Measurements from ENCODE around the gene ECHS1.

The ECHS1 gene

GRCh38 chr10:133364645-133365431, 8.3 kb downstream of the ECHS1 start:
- Histone ChIP-seq H4K91ac (ENCODE audit: low read depth, low read length) (no peak overlapping the region), H3K4me2 (ENCODE audit: low read length) (no peak overlapping the region), H3K36me3 (ENCODE audit: control insufficient read depth in 1 of 2, insufficient read depth in 2 of 2, low read length in 2 of 2) (peaks cover 59 to 60% of the 10 kb centered on the region in 2 experiments), H3K79me1 (ENCODE audit: low read length) (no peaks in the 10 kb centered on the region), H4K12ac (ENCODE audit: low read depth, low read length) (no peak overlapping the region), H3K27me3 (ENCODE audit: insufficient read depth, low read length) (no peaks in the 10 kb centered on the region), H2BK5ac (ENCODE audit: low read depth, low read length, poor library complexity) (no peak overlapping the region), H2BK120ac (ENCODE audit: insufficient read depth, low read length, poor library complexity) (no peak overlapping the region), H3K23ac (ENCODE audit: low read length) (no peak overlapping the region), H3K27ac (ENCODE audit: low read depth, low read length) (no peak overlapping the region), H2AK5ac (ENCODE audit: low read length) (no peak overlapping the region), H3K4me3 (ENCODE audit: low read depth, low read length) (no peak overlapping the region), H4K8ac (ENCODE audit: low read depth, low read length) (no peak overlapping the region), H3K4ac (ENCODE audit: low read depth, low read length) (no peak overlapping the region), H3K79me2 (ENCODE audit: control insufficient read depth, insufficient read depth, low read length, poor library complexity) (no peaks in the 10 kb centered on the region), H3K14ac (ENCODE audit: low read length) (no peak overlapping the region), H3K4me1 (ENCODE audit: control insufficient read depth in 1 of 2, insufficient read depth in 2 of 2, low read length in 2 of 2) (no peaks in the 10 kb centered on the region), H3K9me3 (ENCODE audit: insufficient read depth, low read depth, low read length) (peaks cover 5% of the 10 kb centered on the region), H3K9ac (ENCODE audit: low read length) (no peak overlapping the region), H2AFZ (ENCODE audit: insufficient read depth, low read length, poor library complexity) (no peak overlapping the region), H2BK12ac (ENCODE audit: low read length) (no peak overlapping the region), H3K18ac (ENCODE audit: low read length) (no peak overlapping the region)
- WGBS (ENCODE audit: extremely low coverage, insufficient coverage, insufficient read length), result no CpG with 5 or more reads among the region's 29 CpGs
- peak; percentile 83 to 85 for DNase-seq

GRCh38 chr10:133362846-133363245, 10.3 kb downstream of the ECHS1 start:
- DNase-seq, result no peak
- H4K8ac ChIP-seq (ENCODE audit: low read depth, low read length), result no peak overlapping the region
- H4K12ac ChIP-seq (ENCODE audit: low read depth, low read length), result no peak overlapping the region
- H3K4me1 ChIP-seq (ENCODE audit: control insufficient read depth in 1 of 2, insufficient read depth in 2 of 2, low read length in 2 of 2), result no peaks in the 10 kb centered on the region
- H2AK5ac ChIP-seq (ENCODE audit: low read length), result no peak overlapping the region
- H3K18ac ChIP-seq (ENCODE audit: low read length), result no peak overlapping the region
- H3K79me1 ChIP-seq (ENCODE audit: low read length), result no peaks in the 10 kb centered on the region
- no peak overlapping the region for H3K23ac ChIP-seq (ENCODE audit: low read length)
- H3K9ac ChIP-seq (ENCODE audit: low read length), result no peak overlapping the region
- no peak overlapping the region for H3K27ac ChIP-seq (ENCODE audit: low read depth, low read length)
- H3K9me3 ChIP-seq (ENCODE audit: insufficient read depth, low read depth, low read length), result peaks cover 5% of the 10 kb centered on the region
- H3K79me2 ChIP-seq (ENCODE audit: control insufficient read depth, insufficient read depth, low read length, poor library complexity), result no peaks in the 10 kb centered on the region
- H2AFZ ChIP-seq (ENCODE audit: insufficient read depth, low read length, poor library complexity), result no peak overlapping the region
- H3K36me3 ChIP-seq (ENCODE audit: control insufficient read depth in 1 of 2, insufficient read depth in 2 of 2, low read length in 2 of 2), result peaks cover 42 to 43% of the 10 kb centered on the region in 2 experiments
- H4K91ac ChIP-seq (ENCODE audit: low read depth, low read length), result no peak overlapping the region
- WGBS (ENCODE audit: extremely low coverage, insufficient coverage, insufficient read length), result no CpG with 5 or more reads among the region's 13 CpGs
- H3K4me2 ChIP-seq (ENCODE audit: low read length), result no peak overlapping the region
- no peaks in the 10 kb centered on the region for H3K27me3 ChIP-seq (ENCODE audit: insufficient read depth, low read length)
- no peak overlapping the region for H3K4ac ChIP-seq (ENCODE audit: low read depth, low read length)
- no peak overlapping the region for H3K4me3 ChIP-seq (ENCODE audit: low read depth, low read length)
- no peak overlapping the region for H2BK12ac ChIP-seq (ENCODE audit: low read length)
- H3K14ac ChIP-seq (ENCODE audit: low read length), result no peak overlapping the region
- H2BK5ac ChIP-seq (ENCODE audit: low read depth, low read length, poor library complexity), result no peak overlapping the region
- no peak overlapping the region for H2BK120ac ChIP-seq (ENCODE audit: insufficient read depth, low read length, poor library complexity)

DNA sequence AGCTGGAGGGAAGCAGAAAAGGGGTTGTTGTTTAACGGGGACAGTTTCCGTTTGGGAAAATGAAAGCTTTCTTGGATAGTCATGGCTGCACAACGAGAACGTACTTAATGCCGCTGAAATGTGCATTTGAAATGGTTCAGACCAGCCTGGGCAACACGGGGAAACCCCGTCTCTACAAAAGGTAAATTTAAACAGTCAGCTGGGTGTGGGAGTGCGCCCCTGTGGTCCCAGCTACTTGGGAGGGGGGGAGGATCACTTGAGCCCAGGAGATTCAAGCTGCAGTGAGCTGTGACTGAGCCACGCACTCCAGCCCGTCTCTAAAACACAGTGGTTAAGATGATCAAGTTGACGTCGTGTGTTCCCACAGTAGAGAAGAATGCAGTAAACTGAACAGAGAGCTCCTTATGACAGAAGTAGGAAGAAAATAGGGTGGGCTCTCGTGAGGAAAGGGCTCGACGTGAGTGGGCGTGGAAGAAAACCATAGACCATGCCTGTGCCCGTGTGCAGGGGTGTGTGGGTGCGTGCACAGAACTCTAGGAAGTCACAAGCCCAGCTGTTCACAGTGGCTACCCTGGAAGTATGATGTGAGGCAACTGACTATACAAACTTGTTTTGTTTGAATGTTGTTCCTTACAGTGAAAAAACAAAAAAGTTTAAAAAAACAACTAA, 11.2 kb downstream of the ECHS1 start:
- Histone ChIP-seq H3K9ac (ENCODE audit: low read length) (no peak overlapping the region), H2AK5ac (ENCODE audit: low read length) (no peak overlapping the region), H2BK5ac (ENCODE audit: low read depth, low read length, poor library complexity) (no peak overlapping the region), H3K14ac (ENCODE audit: low read length) (no peak overlapping the region), H3K79me2 (ENCODE audit: control insufficient read depth, insufficient read depth, low read length, poor library complexity) (peaks cover 2% of the 10 kb centered on the region), H4K12ac (ENCODE audit: low read depth, low read length) (no peak overlapping the region), H2BK12ac (ENCODE audit: low read length) (no peak overlapping the region), H2AFZ (ENCODE audit: insufficient read depth, low read length, poor library complexity) (no peak overlapping the region), H3K27ac (ENCODE audit: low read depth, low read length) (no peak overlapping the region), H3K4me2 (ENCODE audit: low read length) (no peak overlapping the region), H4K8ac (ENCODE audit: low read depth, low read length) (no peak overlapping the region), H3K79me1 (ENCODE audit: low read length) (peaks cover 6% of the 10 kb centered on the region), H3K23ac (ENCODE audit: low read length) (no peak overlapping the region), H3K4me1 (ENCODE audit: control insufficient read depth in 1 of 2, insufficient read depth in 2 of 2, low read length in 2 of 2) (peaks cover under 1 to 4% of the 10 kb centered on the region in 2 experiments), H4K91ac (ENCODE audit: low read depth, low read length) (no peak overlapping the region), H3K27me3 (ENCODE audit: insufficient read depth, low read length) (no peaks in the 10 kb centered on the region), H3K4ac (ENCODE audit: low read depth, low read length) (no peak overlapping the region), H2BK120ac (ENCODE audit: insufficient read depth, low read length, poor library complexity) (no peak overlapping the region), H3K36me3 (ENCODE audit: control insufficient read depth in 1 of 2, insufficient read depth in 2 of 2, low read length in 2 of 2) (peaks cover 40 to 41% of the 10 kb centered on the region in 2 experiments), H3K4me3 (ENCODE audit: low read depth, low read length) (no peak overlapping the region), H3K18ac (ENCODE audit: low read length) (no peak overlapping the region), H3K9me3 (ENCODE audit: insufficient read depth, low read depth, low read length) (peaks cover 4% of the 10 kb centered on the region)
- DNase-seq, result no peak
- WGBS (ENCODE audit: extremely low coverage, insufficient coverage, insufficient read length), result no CpG with 5 or more reads among the region's 18 CpGs

GRCh38 chr10:133361227-133361626, 11.9 kb downstream of the ECHS1 start:
- Histone ChIP-seq H3K79me2 (ENCODE audit: control insufficient read depth, insufficient read depth, low read length, poor library complexity) (peaks cover 4% of the 10 kb centered on the region), H4K91ac (ENCODE audit: low read depth, low read length) (no peak overlapping the region), H2AFZ (ENCODE audit: insufficient read depth, low read length, poor library complexity) (no peak overlapping the region), H3K23ac (ENCODE audit: low read length) (no peak overlapping the region), H2BK120ac (ENCODE audit: insufficient read depth, low read length, poor library complexity) (no peak overlapping the region), H2BK5ac (ENCODE audit: low read depth, low read length, poor library complexity) (no peak overlapping the region), H3K4ac (ENCODE audit: low read depth, low read length) (no peak overlapping the region), H3K27ac (ENCODE audit: low read depth, low read length) (no peak overlapping the region), H3K9ac (ENCODE audit: low read length) (no peak overlapping the region), H3K4me2 (ENCODE audit: low read length) (no peak overlapping the region), H3K14ac (ENCODE audit: low read length) (no peak overlapping the region), H3K79me1 (ENCODE audit: low read length) (peaks cover 6% of the 10 kb centered on the region), H3K9me3 (ENCODE audit: insufficient read depth, low read depth, low read length) (peaks cover 2% of the 10 kb centered on the region), H3K4me1 (ENCODE audit: control insufficient read depth in 1 of 2, insufficient read depth in 2 of 2, low read length in 2 of 2) (peaks cover 7 to 9% of the 10 kb centered on the region in 2 experiments), H3K18ac (ENCODE audit: low read length) (no peak overlapping the region), H4K8ac (ENCODE audit: low read depth, low read length) (no peak overlapping the region), H2AK5ac (ENCODE audit: low read length) (no peak overlapping the region), H3K36me3 (ENCODE audit: control insufficient read depth in 1 of 2, insufficient read depth in 2 of 2, low read length in 2 of 2) (peaks cover 33 to 34% of the 10 kb centered on the region in 2 experiments), H3K4me3 (ENCODE audit: low read depth, low read length) (no peak overlapping the region), H2BK12ac (ENCODE audit: low read length) (no peak overlapping the region), H3K27me3 (ENCODE audit: insufficient read depth, low read length) (no peaks in the 10 kb centered on the region), H4K12ac (ENCODE audit: low read depth, low read length) (no peak overlapping the region)
- WGBS (ENCODE audit: extremely low coverage, insufficient coverage, insufficient read length), result no CpG with 5 or more reads among the region's 5 CpGs
- DNase-seq, result no peak

All from trophoblast cell (in vitro differentiated cells and primary cell).